HG02973 (cell line): ENCODE results near the gene ZMIZ1.

ENCODE experiments used
- ATAC-seq: cut with Tn5 transposase; IDR thresholded peaks from one replicate; pipeline ENCODE4 v1.9.1; 2021; ENCODE audit warnings: moderate library complexity; ENCODE audit not compliant: unreplicated experiment

ZMIZ1 gene

DNA sequence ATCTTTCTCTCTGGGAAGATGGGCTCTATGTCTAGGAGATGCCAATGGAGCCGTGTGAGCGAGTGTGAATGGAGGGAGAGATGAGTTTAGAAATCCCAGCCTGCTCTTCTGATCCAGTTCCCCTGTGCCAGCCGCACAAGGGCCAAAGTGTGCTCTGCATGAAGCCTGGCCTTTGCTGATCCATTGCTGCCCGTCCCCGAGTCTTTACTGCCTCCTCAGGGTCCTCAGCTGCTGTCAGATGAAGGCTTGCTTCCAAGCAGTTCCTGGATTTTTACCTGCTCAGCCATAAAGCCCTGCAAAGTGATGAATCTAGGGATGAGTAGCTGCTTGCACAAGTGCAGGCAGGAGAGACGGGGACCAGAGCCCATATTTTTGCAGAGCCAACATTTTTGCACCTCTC, 115.9 kb downstream of the ZMIZ1 start:
- no peak for ATAC-seq

DNA sequence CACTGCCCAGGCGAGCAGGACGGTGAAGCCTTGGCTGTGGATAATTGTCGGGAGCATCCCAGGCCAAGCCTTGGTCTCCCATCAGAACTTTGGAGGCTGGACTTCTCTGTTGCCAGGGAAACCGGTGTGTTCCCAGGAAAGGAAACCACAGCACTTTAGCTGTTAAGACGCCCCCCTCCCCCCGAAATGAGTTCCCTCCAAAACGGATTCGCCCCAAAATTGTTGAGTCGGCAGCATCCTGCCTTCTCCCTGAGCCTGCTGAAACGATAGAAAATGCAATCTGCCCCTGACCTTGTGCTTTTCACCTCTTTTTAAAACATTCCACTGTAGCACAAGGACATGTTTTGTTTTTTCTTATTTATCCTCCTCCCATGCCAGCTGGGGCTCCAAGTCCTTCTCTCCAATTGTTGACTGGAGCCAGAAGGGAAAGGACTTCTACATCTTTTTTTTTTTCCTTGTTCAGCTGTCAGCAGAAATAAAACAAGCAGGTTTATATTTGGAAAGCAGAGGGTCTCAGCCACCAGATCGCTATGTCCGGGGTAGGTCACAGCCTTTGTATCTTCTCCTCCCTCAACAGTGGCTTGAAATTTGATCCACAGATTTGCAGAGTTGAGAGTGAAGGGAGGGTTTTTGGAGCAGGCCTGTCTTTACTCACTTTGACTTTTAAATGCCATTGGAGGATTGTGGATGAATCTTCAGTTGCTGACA, 116.5 kb downstream of the ZMIZ1 start:
- no peak for ATAC-seq

DNA sequence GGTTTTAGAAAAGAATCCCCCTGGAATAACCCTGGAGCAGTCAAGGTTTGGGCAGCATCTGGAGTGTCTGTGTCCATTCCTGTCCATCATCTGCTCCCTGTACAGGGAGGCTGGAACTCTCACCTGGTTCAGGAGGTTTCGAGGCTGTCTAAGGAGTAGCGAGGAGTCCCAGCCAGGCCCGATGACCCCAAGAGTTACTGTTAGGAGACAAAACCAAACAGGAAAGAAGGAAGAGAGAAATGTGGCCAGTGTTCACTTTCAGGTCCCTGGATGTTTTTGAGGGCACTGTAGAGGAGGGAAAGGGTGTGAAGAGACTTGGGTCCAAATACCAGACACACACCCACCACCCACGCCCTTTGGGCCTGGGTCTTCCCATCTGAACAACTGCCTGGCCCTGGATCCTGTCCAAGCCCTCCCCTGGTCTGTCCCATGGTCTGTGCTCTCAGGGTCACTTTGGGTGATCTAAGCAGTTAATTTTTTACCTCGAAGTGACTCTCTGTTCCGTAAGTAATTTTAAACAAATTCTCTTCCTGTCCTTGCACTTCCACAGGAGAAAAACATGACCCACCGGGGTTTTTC, 117.1 kb downstream of the ZMIZ1 start:
- ATAC-seq = no peak

DNA sequence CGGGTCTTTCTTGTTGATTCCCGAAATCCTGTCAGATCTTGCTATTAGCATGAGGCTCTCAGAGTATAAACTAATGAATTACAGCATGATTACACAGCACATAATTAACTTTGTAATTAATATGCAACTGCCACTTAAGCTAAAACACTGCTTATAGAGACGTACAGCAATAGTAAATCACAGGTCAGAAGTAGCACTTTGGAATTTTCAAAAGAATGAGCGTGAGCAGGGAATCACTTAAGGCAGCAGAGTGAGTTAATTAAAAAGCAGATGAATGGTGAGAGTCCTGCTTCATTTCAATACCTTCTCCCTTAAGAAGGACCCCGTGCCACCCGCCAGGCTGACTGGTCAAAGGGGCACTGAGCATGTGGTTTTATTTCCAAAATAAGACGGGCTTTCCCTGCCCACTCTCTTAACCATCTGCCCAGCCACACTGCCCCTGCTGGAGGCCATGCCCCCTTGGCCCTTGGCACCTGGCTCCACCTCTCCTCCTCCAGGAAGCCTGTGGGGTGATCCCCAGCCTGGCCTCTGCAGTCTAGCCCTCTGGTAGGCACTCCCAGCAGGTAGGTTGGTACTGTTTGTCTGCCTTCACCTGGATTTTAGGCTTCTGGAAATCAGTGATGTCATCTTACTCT, 117.8 kb downstream of the ZMIZ1 start:
- no peak for ATAC-seq

DNA sequence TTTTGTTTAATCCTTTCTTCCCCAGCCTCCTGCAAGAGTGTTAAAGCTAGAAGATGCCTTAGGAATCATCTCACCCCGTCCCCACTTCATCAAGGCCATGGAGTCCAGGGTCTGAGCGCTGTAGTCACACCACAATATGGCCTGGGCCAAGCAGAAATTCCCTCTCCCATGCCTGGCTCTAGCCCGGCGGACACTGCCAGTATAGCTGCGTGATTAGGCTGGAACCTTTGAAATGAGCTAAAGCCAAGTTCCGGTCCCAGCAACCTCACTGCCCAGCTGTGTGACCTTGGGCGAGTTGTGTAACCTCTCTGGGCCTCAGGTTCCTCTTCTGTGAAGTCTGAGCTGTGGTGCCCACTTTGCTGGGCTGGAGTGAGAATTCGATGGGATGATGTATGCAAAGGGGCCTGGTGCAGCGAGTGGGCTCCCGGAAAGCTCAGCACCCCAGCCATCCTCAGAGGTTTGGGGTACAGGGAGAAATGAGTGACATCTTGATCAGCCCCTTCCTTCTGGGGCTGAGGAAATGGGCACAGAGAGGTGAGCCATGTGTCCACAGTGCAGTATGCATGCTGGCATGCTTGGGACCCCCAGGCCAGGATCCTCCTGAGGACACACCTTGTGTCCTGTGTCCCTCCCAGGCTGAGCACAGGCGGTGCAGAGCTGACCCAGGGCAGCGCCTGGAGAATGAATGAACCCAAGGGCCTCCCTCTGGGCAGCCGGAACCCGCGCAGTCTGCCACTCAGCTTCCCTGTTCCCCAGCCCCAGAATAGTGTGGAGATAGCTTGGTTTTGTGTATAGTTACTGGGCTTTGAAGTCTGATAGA, 118.6 kb downstream of the ZMIZ1 start:
- ATAC-seq = no peak

DNA sequence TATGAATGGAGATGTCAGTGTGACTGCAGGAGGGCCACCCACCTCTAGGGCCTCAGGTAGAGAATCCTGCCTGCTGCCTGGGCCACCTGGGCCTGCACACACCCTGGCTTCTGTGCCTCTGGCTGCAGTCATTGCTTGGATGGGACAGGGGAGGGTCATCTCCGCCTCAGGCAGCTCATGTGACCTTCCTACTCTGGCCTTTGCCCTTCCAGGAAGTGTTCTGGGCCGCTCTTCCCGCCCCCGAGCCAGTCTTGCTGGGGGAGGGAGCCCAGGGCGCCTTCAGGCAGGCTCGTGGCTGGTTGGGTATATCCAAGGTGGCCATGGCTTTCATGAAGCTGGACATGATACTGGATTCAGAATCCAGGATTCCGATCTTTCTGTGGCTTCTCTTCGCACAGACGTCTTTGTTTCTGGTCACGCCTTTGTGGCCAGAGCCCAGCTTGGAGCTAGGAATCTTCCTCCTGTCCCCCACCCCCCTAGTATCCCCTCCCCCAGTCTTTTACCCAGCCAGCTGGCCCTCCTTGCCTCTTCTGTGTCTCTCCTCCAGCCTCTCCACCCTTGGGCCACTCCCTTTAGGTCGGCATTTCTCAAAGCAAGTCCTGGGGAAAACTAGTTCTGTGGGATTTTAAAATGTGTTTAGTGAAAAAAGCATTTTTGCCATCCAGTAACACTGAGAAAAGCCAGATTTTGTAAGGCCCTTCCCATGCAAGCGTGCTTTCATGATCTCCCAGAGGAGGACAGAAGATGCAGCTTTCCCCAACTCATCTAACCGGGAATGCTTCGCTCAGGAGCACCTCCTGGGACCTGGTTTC, 119.6 kb downstream of the ZMIZ1 start:
- no peak for ATAC-seq

DNA sequence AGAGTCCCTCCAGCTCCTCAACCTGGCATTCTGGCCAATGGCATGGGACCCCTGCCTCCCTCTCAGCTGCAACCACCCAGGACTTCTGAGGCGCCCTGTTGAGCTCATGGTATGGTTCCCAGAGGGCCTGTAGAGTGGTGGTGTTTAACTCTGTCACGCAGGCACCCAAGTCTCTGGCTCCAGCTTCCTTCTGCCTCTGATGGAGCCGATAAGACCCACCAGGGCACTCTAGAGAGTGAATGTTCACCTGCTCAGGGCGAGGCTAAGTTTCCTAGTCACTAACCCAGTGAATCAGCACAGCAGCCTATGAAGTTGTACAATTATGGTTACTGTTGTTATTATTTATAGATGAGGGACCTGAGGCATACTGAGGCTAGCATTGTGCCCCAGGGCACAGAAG, 120.4 kb downstream of the ZMIZ1 start:
- ATAC-seq = no peak

DNA sequence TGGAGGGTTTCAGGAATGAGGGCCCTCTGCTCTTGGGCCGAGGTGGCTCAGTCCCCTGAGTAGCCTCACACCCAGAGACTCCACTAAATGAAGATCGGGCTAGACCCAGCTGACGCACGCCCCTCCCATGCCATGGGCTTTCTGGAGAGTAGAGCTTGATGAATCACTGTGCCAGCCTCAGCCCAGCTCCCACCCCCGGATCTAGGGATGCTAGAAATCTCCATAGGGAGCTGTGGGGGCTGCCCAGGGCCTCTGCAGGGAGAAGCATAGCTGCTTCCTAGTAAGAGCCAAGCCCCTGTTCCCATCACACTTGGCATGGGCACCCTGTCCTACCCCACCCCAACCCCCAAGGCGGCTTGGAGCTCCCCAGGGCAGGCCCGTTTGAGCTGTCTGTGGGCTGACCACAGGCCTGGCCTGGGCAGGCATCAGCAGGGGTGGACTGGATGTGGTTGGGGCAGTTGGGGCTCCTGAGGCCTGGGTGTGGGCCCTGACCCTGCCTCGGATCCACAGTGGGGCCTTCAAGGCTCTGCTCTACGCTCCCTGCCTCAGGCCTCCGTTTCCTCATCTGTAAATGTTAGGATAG, 121.2 kb downstream of the ZMIZ1 start:
- no peak for ATAC-seq

DNA sequence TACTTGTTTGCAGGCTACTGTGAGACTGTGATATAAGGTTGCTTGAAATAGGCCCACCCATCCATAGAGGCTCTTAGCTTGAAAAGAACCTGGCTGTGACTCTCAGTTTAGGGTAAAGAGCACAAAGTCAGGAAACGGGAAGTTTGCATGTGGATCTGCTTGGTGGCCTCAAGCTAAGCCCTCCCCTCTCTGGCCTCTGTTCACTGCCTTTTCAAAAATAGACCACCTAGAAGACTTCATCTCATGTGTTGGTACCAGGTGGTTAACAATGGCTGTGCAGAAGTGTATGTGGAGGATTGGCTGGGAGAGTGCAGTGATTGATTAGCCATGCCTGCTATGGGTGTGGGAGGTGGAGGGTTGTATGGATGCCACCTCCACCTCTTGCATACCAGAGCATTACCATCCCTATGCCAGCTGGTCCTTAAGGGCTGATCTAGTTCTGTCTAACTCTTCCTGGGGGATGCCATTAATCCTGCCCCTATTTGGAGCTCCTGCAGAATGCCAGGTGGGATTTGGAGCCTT, 122.0 kb downstream of the ZMIZ1 start:
- ATAC-seq = no peak

DNA sequence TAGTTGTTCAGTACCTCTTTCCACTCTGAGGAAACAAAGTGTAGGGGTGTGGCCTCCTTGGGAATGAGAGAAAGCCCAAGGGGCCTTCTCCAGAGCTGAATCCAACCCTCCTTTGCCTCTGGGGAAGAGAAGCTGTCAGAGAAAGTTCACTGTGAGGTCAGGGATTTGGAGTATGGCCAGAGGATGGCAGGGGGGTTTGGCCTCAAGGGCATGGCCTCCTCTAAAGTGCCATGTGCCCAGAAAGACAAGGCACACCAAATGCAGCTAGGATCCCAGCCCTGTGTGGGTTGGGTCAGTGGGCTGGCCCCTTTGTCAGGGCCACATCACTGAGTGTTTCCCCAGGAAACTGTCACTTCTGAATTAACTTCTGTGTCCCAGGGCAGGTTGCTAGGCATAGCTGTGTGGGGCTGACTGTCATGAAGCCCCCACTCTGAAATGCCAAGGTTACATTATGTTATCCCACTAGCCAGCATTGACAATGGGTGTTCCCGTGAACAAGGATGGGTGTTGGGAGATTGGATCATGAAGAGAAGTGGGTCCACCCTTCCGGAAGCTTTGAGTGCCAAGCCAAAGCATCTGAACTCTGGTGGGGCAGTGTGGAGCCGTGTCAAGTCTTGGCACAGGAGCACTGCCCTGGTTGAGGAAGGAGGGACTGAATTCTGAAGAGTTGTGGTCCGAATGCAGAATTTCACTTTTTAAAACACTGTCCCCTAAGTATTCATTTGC, 123.3 kb downstream of the ZMIZ1 start:
- no peak for ATAC-seq

DNA sequence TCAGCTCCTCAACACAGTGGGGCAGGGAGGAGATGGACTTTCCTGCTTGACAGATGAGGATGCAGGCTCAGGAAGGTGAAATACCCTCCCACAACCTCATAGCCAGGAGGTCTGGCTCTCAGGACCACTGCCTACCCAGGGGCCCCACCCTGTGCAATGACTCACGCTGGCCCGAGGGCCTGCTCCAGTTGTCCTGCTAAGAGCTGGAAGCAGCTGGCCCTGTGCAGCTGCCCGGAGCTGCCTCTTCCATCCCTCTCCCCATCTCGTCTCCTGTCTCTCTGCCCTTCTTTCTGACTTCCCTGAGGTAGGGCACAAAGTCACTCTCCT, 123.9 kb downstream of the ZMIZ1 start:
- ATAC-seq = no peak

DNA sequence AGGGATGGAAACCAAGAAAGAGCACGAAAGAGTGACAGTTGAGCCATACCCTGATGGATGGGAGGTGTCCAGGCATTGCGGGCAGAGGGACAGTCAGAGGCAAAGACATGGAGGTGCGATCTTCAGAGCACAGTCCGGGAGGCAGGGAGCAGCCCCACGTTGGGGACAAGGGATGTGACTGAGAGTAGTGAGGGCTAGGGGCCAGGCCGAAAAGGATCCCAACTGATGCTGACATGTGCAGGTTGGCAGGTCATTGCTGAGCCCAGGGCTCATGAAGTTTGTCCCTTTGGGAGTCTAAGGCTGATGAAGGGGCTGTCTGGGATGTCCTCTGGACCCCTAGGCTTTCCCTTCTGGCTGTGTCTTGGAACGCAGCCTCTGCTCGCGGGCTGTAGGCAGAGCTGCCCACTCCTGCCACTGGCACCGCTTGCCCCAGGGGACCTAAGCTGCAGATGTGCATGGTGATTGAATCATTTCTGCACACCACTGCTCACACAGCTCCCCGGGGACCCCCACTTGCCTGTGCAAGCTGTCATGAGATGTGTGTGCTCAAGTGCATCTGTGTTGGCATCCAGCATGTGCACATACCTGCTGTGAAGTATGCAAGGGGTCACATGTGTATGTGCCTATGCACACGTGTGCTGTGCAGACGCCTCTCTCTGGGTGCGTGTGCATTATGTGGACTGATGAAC, 125.1 kb downstream of the ZMIZ1 start:
- no peak for ATAC-seq

DNA sequence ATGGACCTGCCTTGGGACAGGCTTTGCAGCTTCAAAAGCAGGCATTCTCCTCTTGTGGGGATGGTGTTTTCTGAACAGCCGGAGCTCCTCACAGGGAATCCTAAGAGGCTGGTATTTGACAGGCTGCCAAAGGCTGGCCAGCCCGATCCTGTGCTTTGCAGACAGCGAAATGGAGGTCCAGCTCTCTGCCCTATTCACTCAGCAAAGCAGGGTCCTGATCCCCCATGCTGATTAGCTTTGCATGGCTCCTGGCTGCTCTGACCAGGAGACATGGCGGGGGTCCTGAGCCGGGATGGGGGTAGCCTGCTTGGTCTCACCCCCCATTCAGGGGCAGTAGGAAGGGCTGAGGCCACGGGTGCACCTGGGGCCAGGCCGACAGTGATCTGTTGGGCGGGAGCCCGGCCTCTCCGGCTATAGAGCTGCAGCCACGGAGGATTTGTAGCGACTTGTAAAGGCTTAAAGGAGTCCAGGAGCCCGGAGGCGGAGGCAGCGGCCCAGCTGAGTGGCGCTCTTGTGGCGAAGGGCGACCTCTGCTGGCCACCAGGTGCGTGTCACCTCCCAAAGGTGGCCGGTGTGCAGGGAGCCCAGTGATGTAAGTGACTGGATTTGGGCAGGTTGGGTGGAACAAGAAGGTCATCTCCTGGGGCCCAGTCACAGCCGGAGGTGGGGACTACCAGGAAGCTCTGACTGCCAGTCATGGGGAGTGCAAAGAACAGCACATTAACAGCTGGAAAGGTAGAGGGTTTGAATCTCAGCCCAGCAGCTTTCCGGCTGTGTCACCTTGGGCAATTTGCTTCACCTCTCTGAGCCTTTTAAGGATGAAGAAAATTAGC, 126.5 kb downstream of the ZMIZ1 start:
- ATAC-seq = peak; percentile 83

DNA sequence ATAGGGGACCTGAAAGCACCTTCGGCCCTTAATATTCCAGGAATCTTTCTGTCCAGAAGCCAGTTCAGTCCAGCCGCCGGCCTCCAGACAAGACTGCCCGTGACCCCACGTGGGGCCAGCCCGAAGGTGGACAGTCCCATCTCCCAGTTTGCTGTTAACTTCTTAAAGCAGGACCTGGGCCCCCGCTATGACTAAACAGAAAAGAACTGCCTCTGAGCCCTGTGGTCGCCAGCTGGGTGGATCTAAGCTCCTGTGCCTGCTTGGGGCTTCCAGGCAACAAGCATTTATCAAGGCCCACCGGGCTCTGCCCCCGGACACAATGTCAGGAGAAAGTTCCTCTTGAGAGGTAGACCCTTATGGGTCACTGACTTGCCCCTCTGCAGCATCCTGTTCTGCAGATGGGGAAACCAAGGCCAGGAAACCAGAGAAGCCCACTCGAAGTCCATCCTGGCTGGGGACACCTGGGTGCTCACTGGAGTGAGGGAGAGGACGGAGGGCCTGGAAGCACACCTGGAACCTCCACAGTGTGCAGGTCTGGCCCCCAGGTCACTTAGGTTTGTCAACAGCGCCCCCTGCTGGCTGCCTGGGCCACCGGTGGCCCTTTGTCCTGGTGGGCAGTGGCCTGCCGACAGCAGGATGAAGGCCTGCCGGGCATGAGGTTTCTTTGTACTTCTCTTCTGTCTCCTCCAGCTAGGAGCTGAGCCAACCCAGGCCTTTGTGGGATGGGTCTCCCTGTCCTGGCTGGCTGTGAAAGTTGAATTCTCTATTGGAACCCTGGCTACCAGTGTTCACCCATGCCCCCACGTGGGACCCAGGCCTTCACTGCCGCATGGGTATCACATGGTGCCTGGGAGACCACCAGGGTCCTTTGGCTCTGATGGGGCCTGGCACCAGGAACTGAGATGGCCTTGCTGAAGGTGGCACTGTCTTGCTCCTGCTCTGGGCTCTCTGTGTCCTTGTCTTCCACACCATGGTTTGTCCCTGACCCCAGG, 128.0 kb downstream of the ZMIZ1 start:
- no peak for ATAC-seq

DNA sequence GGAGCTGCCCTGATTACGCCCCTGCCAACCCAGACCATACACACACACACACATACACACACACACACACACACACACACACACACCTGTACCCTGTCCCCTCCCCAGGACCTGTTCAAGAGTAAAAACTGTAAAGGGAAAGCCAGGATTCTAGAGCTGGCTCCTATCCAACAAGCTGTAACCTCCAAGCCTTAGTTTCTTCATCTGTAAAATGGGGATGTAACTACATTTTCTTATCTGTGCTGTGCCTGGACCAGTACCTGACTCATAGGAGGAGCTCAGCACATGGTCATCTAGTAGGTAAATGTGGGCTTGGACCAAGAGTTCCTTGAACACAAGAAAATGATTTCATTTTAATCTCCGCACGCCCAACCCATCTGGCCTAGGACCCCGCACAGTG, 128.8 kb downstream of the ZMIZ1 start:
- ATAC-seq = no peak

DNA sequence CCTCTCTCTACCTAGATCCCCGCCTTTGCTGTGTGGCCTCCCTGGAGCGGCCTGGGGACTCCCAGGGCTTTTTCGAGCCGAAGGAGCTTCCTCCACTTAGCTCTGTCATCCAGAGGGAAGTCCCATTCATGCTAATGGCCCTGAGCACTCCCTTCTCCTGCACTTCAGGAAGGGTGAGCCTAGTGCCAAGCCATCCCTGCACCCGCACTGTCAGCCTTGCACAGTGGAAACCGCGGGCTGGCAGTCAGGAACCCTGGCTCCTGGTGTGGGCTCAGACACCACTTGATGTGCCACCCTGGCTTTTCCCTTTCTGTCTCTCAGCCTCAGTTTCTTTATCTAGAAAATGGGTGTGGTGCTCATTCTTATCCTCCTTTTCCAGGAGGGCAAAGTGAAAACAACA, 131.6 kb downstream of the ZMIZ1 start:
- no peak for ATAC-seq

DNA sequence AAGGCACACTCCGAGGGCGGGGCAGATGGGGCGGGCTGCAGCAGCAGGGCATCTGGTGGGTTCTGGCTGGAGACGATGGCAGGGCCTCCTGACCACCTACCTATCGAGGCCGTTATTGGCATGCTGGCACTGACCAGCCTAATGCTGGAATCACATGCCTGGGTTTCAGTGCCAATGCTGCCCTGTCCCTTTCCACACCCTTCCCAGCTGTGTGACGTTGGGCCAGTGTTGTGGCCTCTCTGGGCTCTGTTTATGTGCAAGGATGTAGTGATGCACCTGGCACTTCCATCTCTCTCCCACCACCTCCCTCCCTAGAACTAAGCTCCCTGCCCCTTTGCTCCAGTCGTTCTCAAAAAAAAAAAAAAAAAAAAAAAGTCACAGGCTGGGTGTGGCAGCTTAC, 132.9 kb downstream of the ZMIZ1 start:
- no peak for ATAC-seq
